HepG2 (cell line): ENCODE measurements around the gene DLX1. TPM values are rescaled to one million over a fixed set of nuclear protein-coding genes. Genes with fewer than 3 reads are reported as not detected.
A peak's percentile ranks its signal among the peaks of the same experiment; 100 is the strongest.

Experiments used
- BHLHE40 ChIP-seq: IDR thresholded peaks from 2 replicates; pipeline ENCODE4 v1.6.1; 2011; ENCODE audit warnings: low read length, improper control_type of control experiment
- CHCHD3 ChIP-seq: sonication (generic); formaldehyde crosslinking; IDR thresholded peaks from 2 replicates; pipeline ENCODE4 v1.8.0; 2022; ENCODE audit warnings: mild to moderate bottlenecking, missing genetic modification reagents, moderate library complexity
- FOSL2 ChIP-seq: sonication (generic); formaldehyde crosslinking; IDR thresholded peaks from 2 replicates; pipeline ENCODE4 v1.4.0; 2020; ENCODE audit warnings: missing genetic modification reagents
- FOXO1 ChIP-seq: sonication (generic); formaldehyde crosslinking; IDR thresholded peaks from 2 replicates; pipeline ENCODE4 v1.4.0; 2020; ENCODE audit warnings: missing genetic modification reagents
- GFI1 ChIP-seq: sonication (generic); formaldehyde crosslinking; IDR thresholded peaks from 2 replicates; pipeline ENCODE4 v1.5.0; 2020; ENCODE audit warnings: missing genetic modification reagents, mild to moderate bottlenecking, borderline replicate concordance
- HDAC2 ChIP-seq: sonication (generic); formaldehyde crosslinking; IDR thresholded peaks from 2 replicates; pipeline ENCODE4 v1.4.0; 2020; ENCODE audit warnings: missing genetic modification reagents
- IRF2 ChIP-seq: IDR thresholded peaks from 2 replicates; pipeline ENCODE4 v1.6.1; 2018; ENCODE audit warnings: missing genetic modification reagents, missing compliant biosample characterization
- MEIS2 ChIP-seq: sonication (generic); formaldehyde crosslinking; IDR thresholded peaks from 2 replicates; pipeline ENCODE4 v1.9.0; 2021; ENCODE audit warnings: mild to moderate bottlenecking, missing genetic modification reagents
- POLR2AphosphoS5 ChIP-seq: IDR thresholded peaks from 2 replicates; pipeline ENCODE4 v1.6.1; 2012; ENCODE audit warnings: low read depth, low read length
- REPIN1 ChIP-seq: sonication (generic); formaldehyde crosslinking; IDR thresholded peaks from 2 replicates; pipeline ENCODE4 v1.8.0; 2022; ENCODE audit warnings: missing genetic modification reagents, low read depth, mild to moderate bottlenecking, borderline replicate concordance
- RFX1 ChIP-seq: fragments of 450-650 bp; IDR thresholded peaks from 2 replicates; pipeline ENCODE4 v1.6.1; 2017
- TEAD2 ChIP-seq: sonication (generic); formaldehyde crosslinking; IDR thresholded peaks from 2 replicates; pipeline ENCODE4 v1.9.0; 2021; ENCODE audit warnings: missing genetic modification reagents
- ZFX ChIP-seq: sonication (generic); formaldehyde crosslinking; IDR thresholded peaks from 2 replicates; pipeline ENCODE4 v1.4.0; 2020; ENCODE audit warnings: mild to moderate bottlenecking, low read depth, missing genetic modification reagents, moderate library complexity
- ZNF138 ChIP-seq: sonication (generic); formaldehyde crosslinking; IDR thresholded peaks from 2 replicates; pipeline ENCODE4 v1.5.0; 2020; ENCODE audit warnings: mild to moderate bottlenecking, low read depth, missing genetic modification reagents
- ZNF333 ChIP-seq: sonication (generic); formaldehyde crosslinking; IDR thresholded peaks from 2 replicates; pipeline ENCODE4 v1.4.0; 2020; ENCODE audit warnings: mild to moderate bottlenecking, missing genetic modification reagents, borderline replicate concordance
- ZSCAN12 ChIP-seq: sonication (generic); formaldehyde crosslinking; IDR thresholded peaks from 2 replicates; pipeline ENCODE4 v1.9.0; 2021; ENCODE audit warnings: mild to moderate bottlenecking, missing genetic modification reagents
- ZSCAN21 ChIP-seq: sonication (generic); formaldehyde crosslinking; IDR thresholded peaks from 2 replicates; pipeline ENCODE4 v1.8.0; 2022; ENCODE audit warnings: mild to moderate bottlenecking, missing genetic modification reagents, moderate library complexity, borderline replicate concordance
- polyA plus RNA-seq, 8 experiments: library from polyadenylated mRNA; depleted of rRNA in 3 of 8; stranded (reverse) in 7 of 8; unstranded in 1 of 8; fragments of >200 nt; fragmentation: Illumina TruSeq in 4 of 8; extraction: Trizol in 4 of 8; gene quantifications; 2 replicates each; pipeline versions ENCODE4 v1.2.1 to v1.2.3, GENCODE V29; 2011 to 2016; ENCODE audit warnings: low read depth in 4 of 8, missing spikeins in 1 of 8, mixed read lengths in 1 of 8; ENCODE audit not compliant: insufficient read depth in 1 of 8
- total RNA-seq, 5 experiments: library from RNA; depleted of rRNA; stranded (reverse); fragments of >200 nt; fragmentation: Illumina TruSeq; extraction: Trizol; gene quantifications; 2 replicates each; pipeline ENCODE4 v1.2.3, GENCODE V29; 2016; ENCODE audit warnings: low read depth in 1 of 5
- TF ChIP-seq, protein P1 (sequence below): IDR thresholded peaks from 2 replicates; pipeline ENCODE4 v1.6.1; 2016
- TF ChIP-seq, protein P2 (sequence below): fragments of 450-650 bp; IDR thresholded peaks from 2 replicates; pipeline ENCODE4 v1.6.1; 2017; ENCODE audit warnings: mild to moderate bottlenecking
- TF ChIP-seq, protein P3 (sequence below): sonication (generic); formaldehyde crosslinking; IDR thresholded peaks from 2 replicates; pipeline ENCODE4 v1.8.1; 2023; ENCODE audit warnings: mild to moderate bottlenecking, missing genetic modification reagents, borderline replicate concordance
- TF ChIP-seq, protein P4 (sequence below): IDR thresholded peaks from 2 replicates; pipeline ENCODE4 v1.6.1; 2016; ENCODE audit warnings: control low read depth
- TF ChIP-seq, protein P5 (sequence below): sonication (generic); formaldehyde crosslinking; IDR thresholded peaks from 2 replicates; pipeline ENCODE4 v1.4.0; 2020; ENCODE audit warnings: missing genetic modification reagents

Gene DLX1
- total and polyA plus RNA-seq, 2 of the 13 experiments (the other 11 are each of a cell fraction or from before 2014, with no cell fraction given): 0.18 to 0.86 TPM

DNA sequence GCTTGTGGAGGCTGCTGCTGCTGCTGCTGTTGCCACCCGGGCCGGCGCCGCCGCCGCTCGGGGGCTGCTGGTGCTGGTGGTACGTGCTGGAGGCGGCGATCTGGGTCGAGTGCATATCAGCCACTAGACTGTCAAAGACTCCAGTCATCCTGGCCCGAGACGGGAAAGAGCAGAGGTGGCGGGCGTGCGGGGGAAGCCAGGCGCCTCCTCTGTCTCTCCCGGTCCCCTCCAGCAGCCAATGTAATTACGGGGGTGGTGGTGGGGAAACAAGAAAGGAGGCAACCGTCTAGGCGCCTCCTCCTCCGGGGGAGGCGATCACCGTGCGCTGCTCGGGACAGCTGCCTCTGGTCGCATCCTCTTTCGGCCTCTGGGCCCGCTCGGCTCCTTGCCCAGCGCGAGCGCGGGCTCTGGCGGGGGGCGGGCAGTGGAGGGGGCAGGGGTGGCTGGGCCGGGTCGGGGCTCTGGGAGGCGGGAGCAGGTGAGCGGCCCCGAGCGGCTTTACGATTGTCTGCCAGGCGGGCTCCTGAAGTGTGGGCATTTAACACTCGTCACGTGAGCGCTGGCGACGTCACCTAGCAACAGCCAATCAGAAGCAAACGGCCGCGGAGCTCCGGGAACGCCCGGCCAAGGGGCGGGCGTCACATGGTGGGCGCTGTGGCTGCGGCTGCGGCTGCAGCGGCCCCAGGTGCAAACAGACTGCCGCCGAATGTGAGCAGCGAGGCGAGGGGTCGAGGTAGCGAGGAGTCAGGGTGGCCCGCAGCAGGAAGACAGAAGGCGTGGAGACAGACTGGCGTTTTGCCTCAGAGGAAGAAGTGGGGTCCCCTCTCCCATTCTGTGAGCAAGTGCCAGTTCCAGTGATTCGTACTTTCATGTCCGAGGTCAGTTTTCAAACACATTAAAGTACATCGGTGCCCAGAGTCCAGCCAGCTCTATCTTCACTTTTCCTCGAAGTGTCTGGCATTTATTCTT lies 17.4 kb downstream of the DLX1 start, which contains the start of gene DLX2 (continued):
- TF ChIP-seq, protein P1, sequence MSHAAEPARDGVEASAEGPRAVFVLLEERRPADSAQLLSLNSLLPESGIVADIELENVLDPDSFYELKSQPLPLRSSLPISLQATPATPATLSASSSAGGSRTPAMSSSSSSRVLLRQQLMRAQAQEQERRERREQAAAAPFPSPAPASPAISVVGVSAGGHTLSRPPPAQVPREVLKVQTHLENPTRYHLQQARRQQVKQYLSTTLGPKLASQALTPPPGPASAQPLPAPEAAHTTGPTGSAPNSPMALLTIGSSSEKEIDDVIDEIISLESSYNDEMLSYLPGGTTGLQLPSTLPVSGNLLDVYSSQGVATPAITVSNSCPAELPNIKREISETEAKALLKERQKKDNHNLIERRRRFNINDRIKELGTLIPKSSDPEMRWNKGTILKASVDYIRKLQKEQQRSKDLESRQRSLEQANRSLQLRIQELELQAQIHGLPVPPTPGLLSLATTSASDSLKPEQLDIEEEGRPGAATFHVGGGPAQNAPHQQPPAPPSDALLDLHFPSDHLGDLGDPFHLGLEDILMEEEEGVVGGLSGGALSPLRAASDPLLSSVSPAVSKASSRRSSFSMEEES (CRISPR knock-in tag): peak; percentile 92
- TF ChIP-seq ZFX (peak; percentile 46; the same call in 1 of the 2 replicates), FOXO1 (CRISPR knock-in tag) (peak; percentile 67), HDAC2 (CRISPR knock-in tag) (peak; percentile 33; the same call in 1 of the 2 replicates), CHCHD3 (peak; percentile 88), FOSL2 (peak; percentile 66), RFX1 (peak; percentile 51; the same call in 1 of the 2 replicates), GFI1 (peak; percentile 79; the same call in 1 of the 2 replicates), ZSCAN12 (CRISPR knock-in tag) (peak; percentile 97), TEAD2 (CRISPR knock-in tag) (peak; percentile 71; the same call in 1 of the 2 replicates), IRF2 (CRISPR knock-in tag) (0 out of 2 replicates have a peak, but pooled peaks have one; percentile 33), ZSCAN21 (CRISPR knock-in tag) (no peak), REPIN1 (CRISPR knock-in tag) (0 out of 2 replicates have a peak, but pooled peaks have one; percentile 45), BHLHE40 (peak; percentile 98), ZNF138 (CRISPR knock-in tag) (peak; percentile 41; the same call in 1 of the 2 replicates), ZNF333 (CRISPR knock-in tag) (peak; percentile 90), POLR2AphosphoS5 (peak; percentile 40; the same call in 1 of the 2 replicates), MEIS2 (CRISPR knock-in tag) (peak; percentile 91)
- TF ChIP-seq, protein P2, sequence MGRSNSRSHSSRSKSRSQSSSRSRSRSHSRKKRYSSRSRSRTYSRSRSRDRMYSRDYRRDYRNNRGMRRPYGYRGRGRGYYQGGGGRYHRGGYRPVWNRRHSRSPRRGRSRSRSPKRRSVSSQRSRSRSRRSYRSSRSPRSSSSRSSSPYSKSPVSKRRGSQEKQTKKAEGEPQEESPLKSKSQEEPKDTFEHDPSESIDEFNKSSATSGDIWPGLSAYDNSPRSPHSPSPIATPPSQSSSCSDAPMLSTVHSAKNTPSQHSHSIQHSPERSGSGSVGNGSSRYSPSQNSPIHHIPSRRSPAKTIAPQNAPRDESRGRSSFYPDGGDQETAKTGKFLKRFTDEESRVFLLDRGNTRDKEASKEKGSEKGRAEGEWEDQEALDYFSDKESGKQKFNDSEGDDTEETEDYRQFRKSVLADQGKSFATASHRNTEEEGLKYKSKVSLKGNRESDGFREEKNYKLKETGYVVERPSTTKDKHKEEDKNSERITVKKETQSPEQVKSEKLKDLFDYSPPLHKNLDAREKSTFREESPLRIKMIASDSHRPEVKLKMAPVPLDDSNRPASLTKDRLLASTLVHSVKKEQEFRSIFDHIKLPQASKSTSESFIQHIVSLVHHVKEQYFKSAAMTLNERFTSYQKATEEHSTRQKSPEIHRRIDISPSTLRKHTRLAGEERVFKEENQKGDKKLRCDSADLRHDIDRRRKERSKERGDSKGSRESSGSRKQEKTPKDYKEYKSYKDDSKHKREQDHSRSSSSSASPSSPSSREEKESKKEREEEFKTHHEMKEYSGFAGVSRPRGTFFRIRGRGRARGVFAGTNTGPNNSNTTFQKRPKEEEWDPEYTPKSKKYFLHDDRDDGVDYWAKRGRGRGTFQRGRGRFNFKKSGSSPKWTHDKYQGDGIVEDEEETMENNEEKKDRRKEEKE: no peak
- TF ChIP-seq, protein P3, sequence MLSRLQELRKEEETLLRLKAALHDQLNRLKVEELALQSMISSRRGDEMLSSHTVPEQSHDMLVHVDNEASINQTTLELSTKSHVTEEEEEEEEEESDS (CRISPR knock-in tag): no peak
- TF ChIP-seq, protein P4, sequence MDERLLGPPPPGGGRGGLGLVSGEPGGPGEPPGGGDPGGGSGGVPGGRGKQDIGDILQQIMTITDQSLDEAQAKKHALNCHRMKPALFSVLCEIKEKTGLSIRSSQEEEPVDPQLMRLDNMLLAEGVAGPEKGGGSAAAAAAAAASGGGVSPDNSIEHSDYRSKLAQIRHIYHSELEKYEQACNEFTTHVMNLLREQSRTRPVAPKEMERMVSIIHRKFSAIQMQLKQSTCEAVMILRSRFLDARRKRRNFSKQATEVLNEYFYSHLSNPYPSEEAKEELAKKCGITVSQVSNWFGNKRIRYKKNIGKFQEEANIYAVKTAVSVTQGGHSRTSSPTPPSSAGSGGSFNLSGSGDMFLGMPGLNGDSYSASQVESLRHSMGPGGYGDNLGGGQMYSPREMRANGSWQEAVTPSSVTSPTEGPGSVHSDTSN: peak; percentile 35; the same call in 1 of the 2 replicates
- TF ChIP-seq, protein P5, sequence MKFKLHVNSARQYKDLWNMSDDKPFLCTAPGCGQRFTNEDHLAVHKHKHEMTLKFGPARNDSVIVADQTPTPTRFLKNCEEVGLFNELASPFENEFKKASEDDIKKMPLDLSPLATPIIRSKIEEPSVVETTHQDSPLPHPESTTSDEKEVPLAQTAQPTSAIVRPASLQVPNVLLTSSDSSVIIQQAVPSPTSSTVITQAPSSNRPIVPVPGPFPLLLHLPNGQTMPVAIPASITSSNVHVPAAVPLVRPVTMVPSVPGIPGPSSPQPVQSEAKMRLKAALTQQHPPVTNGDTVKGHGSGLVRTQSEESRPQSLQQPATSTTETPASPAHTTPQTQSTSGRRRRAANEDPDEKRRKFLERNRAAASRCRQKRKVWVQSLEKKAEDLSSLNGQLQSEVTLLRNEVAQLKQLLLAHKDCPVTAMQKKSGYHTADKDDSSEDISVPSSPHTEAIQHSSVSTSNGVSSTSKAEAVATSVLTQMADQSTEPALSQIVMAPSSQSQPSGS (CRISPR knock-in tag): peak; percentile 81; the same call in 1 of the 2 replicates
